DOHH2 (cell line): ENCODE data around the gene SLC16A7.

ENCODE experiments used
- H3F3A ChIP-seq: fragments of 200-600 bp; sonication (generic), shearing (Covaris generic); 2 replicates; pipeline ENCODE4 v1.6.0; 2016; ENCODE audit warnings: antibody characterized with exemption, mild to moderate bottlenecking; ENCODE audit not compliant: control insufficient read depth, insufficient read depth
- H3K27ac ChIP-seq: fragments of 200-600 bp; sonication (generic); 2 replicates; pipeline ENCODE4 v1.5.1; 2014; ENCODE audit warnings: low read depth, mild to moderate bottlenecking, low read length, moderate library complexity
- H3K27me3 ChIP-seq: fragments of 200-600 bp; sonication (generic); 2 replicates; pipeline ENCODE4 v1.6.1; 2014; ENCODE audit warnings: mild to moderate bottlenecking, low read length, mixed read lengths; ENCODE audit not compliant: control insufficient read depth
- H3K36me3 ChIP-seq: fragments of 200-600 bp; sonication (generic); 2 replicates; pipeline ENCODE4 v1.6.1; 2014; ENCODE audit warnings: mild to moderate bottlenecking, low read length, moderate library complexity, mixed read lengths; ENCODE audit not compliant: control insufficient read depth
- H3K4me1 ChIP-seq: fragments of 200-600 bp; sonication (generic); 2 replicates; pipeline ENCODE4 v1.6.1; 2014; ENCODE audit warnings: mild to moderate bottlenecking, low read length, mixed read lengths; ENCODE audit not compliant: control insufficient read depth
- H3K4me2 ChIP-seq: fragments of 200-600 bp; sonication (generic); 2 replicates; pipeline ENCODE4 v1.6.0; 2014; ENCODE audit warnings: mild to moderate bottlenecking, low read length, moderate library complexity
- H3K4me3 ChIP-seq: fragments of 200-600 bp; sonication (generic); 2 replicates; pipeline ENCODE4 v1.5.1; 2014; ENCODE audit warnings: mild to moderate bottlenecking, low read length, mixed read lengths
- H3K79me2 ChIP-seq: fragments of 200-600 bp; sonication (generic); 2 replicates; pipeline ENCODE4 v1.6.1; 2014; ENCODE audit warnings: mild to moderate bottlenecking, low read length, mixed read lengths; ENCODE audit not compliant: control insufficient read depth
- H3K9me2 ChIP-seq: fragments of 200-600 bp; sonication (generic); replicated peaks from 2 replicates; pipeline ENCODE4 v1.6.1; 2014; ENCODE audit warnings: mild to moderate bottlenecking, low read length, mixed read lengths; ENCODE audit not compliant: control insufficient read depth
- H3K9me3 ChIP-seq: fragments of 200-600 bp; sonication (generic); 2 replicates; pipeline ENCODE4 v1.6.1; 2014; ENCODE audit warnings: antibody characterized with exemption, low read length, mixed read lengths; ENCODE audit not compliant: control insufficient read depth, insufficient read depth
- H4K20me1 ChIP-seq: fragments of 200-600 bp; sonication (generic); 2 replicates; pipeline ENCODE4 v1.6.0; 2014; ENCODE audit warnings: low read depth, mild to moderate bottlenecking, antibody characterized with exemption, low read length, moderate library complexity; ENCODE audit not compliant: control insufficient read depth, insufficient read depth
- EZH2phosphoT487 ChIP-seq: fragments of 200-600 bp; sonication (generic); IDR thresholded peaks from 2 replicates; pipeline ENCODE4 v1.6.1; 2017; ENCODE audit warnings: borderline replicate concordance, mild to moderate bottlenecking, antibody characterized with exemption, low read length, moderate library complexity, mixed read lengths
- TF ChIP-seq, protein P1 (sequence below): fragments of 200-600 bp; sonication (generic); IDR thresholded peaks from one replicate; pipeline ENCODE4 v1.5.1; 2014; ENCODE audit warnings: antibody characterized with exemption, mild to moderate bottlenecking, low read depth, low read length; ENCODE audit not compliant: poor library complexity, severe bottlenecking

The SLC16A7 gene

DNA sequence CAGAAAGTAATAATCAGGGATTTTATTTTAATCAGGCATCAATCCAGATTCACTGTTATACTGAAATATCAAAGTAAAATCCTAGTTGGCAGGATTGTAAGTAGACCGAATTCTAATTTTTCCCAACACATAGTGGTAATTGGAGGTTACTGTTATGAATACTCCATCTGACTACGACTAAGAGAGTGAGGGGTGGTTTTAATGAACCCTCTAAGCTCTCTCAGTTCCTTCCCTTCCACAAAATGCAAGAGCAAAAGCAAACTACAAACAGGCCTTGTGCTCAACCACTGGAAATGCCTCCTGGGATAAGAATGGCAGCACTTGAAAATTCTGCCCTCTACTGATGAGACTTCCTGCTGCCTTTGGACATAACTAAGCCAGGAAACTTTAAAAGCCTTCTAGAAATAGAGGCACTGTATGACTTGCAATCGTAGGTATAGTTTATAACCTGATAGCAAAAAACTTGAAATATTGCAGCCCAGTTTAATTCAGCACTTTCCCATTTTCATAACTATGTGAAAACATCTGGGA is 184.8 kb downstream of the SLC16A7 start:
- TF ChIP-seq, protein P1, sequence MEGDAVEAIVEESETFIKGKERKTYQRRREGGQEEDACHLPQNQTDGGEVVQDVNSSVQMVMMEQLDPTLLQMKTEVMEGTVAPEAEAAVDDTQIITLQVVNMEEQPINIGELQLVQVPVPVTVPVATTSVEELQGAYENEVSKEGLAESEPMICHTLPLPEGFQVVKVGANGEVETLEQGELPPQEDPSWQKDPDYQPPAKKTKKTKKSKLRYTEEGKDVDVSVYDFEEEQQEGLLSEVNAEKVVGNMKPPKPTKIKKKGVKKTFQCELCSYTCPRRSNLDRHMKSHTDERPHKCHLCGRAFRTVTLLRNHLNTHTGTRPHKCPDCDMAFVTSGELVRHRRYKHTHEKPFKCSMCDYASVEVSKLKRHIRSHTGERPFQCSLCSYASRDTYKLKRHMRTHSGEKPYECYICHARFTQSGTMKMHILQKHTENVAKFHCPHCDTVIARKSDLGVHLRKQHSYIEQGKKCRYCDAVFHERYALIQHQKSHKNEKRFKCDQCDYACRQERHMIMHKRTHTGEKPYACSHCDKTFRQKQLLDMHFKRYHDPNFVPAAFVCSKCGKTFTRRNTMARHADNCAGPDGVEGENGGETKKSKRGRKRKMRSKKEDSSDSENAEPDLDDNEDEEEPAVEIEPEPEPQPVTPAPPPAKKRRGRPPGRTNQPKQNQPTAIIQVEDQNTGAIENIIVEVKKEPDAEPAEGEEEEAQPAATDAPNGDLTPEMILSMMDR: no peak
- no peak for TF ChIP-seq EZH2phosphoT487
- Histone ChIP-seq H3K9me3 (no peaks in the 10 kb centered on the region), H4K20me1 (no peaks in the 10 kb centered on the region), H3K27me3 (no peaks in the 10 kb centered on the region), H3K9me2 (no peaks in the 10 kb centered on the region), H3F3A (no peaks in the 10 kb centered on the region), H3K4me1 (no peaks in the 10 kb centered on the region), H3K36me3 (peaks cover 3% of the 10 kb centered on the region; the same call in 1 of the 2 replicates), H3K4me2 (no peak overlapping the region), H3K4me3 (no peak overlapping the region), H3K79me2 (no peaks in the 10 kb centered on the region), H3K27ac (no peak overlapping the region)

GRCh38 chr12:59787610-59788009 is 191.8 kb downstream of the SLC16A7 start:
- Histone ChIP-seq H3K4me2 (no peak overlapping the region), H3K4me3 (no peak overlapping the region), H3K36me3 (peaks cover 1% of the 10 kb centered on the region; the same call in 1 of the 2 replicates), H4K20me1 (no peaks in the 10 kb centered on the region), H3K9me3 (no peaks in the 10 kb centered on the region), H3F3A (no peaks in the 10 kb centered on the region), H3K27ac (no peak overlapping the region), H3K27me3 (no peaks in the 10 kb centered on the region), H3K4me1 (no peaks in the 10 kb centered on the region), H3K9me2 (no peaks in the 10 kb centered on the region), H3K79me2 (no peaks in the 10 kb centered on the region)
- no peak for TF ChIP-seq EZH2phosphoT487
- TF ChIP-seq, protein P1: no peak

DNA sequence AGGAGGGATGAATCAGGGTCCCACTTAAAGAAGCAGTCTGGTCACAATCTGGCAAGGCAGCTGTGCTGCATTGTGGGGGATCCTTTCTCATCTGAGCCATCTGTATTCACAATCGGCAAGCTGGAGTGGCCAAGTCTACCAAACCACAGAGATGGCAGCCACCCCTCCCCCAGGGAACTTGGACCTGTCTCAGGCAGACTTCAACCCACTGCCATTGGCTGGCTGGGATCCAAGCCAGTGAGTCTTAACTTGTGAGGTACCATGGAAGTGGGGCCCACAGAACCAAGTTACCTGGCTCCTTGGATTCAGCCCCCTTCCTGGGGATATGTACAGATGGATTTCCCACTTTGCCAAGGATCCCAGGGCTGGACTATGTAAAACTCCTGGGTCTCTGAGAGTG is 196.8 kb downstream of the SLC16A7 start:
- no peaks in the 10 kb centered on the region for H3K4me1 ChIP-seq
- H3K4me3 ChIP-seq: no peak overlapping the region
- H3K4me2 ChIP-seq: no peak overlapping the region
- H3K27ac ChIP-seq: no peak overlapping the region
- peaks cover 7% of the 10 kb centered on the region; the same call in 1 of the 2 replicates for H3K9me3 ChIP-seq
- no peaks in the 10 kb centered on the region for H3F3A ChIP-seq
- no peaks in the 10 kb centered on the region for H3K27me3 ChIP-seq
- no peaks in the 10 kb centered on the region for H4K20me1 ChIP-seq
- H3K9me2 ChIP-seq: no peaks in the 10 kb centered on the region
- no peak for TF ChIP-seq EZH2phosphoT487
- TF ChIP-seq, protein P1: no peak
- no peaks in the 10 kb centered on the region for H3K36me3 ChIP-seq
- H3K79me2 ChIP-seq: no peaks in the 10 kb centered on the region
